HG03558 (cell line): ENCODE results near the gene FBXO30.

Source experiments
- ATAC-seq: cut with Tn5 transposase; IDR thresholded peaks from one replicate; pipeline ENCODE4 v1.9.1; 2021; ENCODE audit warnings: moderate number of reproducible peaks; ENCODE audit not compliant: unreplicated experiment; ENCODE audit errors: extremely low read depth

The FBXO30 gene

DNA sequence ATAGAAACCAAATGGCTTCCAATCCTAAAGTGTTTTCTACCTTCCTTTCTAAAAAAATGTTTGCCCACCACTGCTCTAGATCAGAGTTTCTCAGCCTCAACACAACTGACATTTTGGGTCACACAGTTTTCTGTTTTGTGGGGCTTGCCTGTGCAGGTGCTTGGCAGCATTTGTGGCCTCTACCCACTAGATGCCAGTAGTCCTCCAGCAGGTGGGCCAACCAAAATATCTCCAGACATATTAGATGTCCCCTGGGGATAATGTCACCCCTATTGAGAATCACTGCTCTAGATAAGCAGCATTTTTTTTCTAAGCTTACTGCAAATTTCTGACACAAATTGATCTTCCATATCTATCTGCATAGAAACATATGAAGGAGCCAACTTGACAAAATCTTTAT, 53.0 kb downstream of the FBXO30 start:
- ATAC-seq: no peak

DNA sequence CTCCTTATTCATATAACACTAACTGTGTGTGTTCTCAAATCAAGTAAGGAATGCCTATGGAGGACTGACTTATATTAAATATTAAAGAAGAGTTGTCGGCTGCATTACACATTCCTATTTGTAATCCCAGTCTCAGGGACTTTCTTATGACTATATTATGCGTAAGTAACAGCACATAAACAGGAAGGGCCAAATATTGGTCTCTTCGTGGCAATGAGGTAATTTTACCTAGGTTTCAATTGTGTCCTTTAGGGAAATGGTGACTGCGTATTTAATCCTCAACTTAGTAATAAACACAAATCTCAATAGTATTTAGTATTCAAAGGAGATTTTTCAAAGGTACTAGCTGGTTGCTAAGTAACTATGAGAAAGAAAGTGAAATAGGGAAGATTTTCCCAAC, 56.5 kb downstream of the FBXO30 start:
- ATAC-seq: no peak

- ATAC-seq: no peak
Observed at GRCh38 chr6:145756170-145756662, 58.4 kb downstream of the FBXO30 start.

- no peak for ATAC-seq
Observed at GRCh38 chr6:145755682-145756081, 58.9 kb downstream of the FBXO30 start.

- no peak for ATAC-seq
Observed at GRCh38 chr6:145752638-145753037, 62.0 kb downstream of the FBXO30 start.

- ATAC-seq: peak; percentile 61
Observed at GRCh38 chr6:145749632-145750031, 65.0 kb downstream of the FBXO30 start.

DNA sequence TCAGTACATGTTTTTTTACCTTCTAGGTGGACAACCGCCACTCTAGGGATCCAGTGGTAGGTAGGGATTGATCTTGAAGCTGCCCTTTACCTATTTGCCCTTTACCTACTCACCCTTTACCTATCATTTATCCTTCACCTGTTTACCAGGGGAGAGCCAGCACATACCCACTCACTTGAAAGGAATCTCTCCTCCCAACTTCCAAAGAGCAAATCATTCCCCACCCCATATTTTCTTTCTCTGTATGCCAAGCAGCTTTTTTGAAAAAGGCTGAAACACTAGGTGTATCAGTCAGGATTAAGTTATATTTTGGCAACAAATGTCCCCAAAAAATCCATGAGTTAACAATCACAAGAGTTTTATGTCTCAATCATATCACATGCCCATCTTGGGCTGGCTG, 68.7 kb downstream of the FBXO30 start:
- no peak for ATAC-seq

GRCh38 chr6:145744619-145745018, 70.0 kb downstream of the FBXO30 start:
- ATAC-seq: no peak
